DMS 273 (cell line): ENCODE data around the gene EVI5L.
"Not testable (repeated sequence)": the region's sequence is repeated elsewhere in the genome, so short reads cannot be mapped to it uniquely, and the experiment has no call there.

Source experiments
- DNase-seq: peaks from one replicate; lab custom pipeline; 2025; ENCODE audit not compliant: unreplicated experiment; lab: John Stamatoyannopoulos, UW

EVI5L gene

GRCh38 chr19:7829561-7830271, at the start of gene EVI5L:
Gene EVI5L (plus strand): TSS chr19:7830218. CDS start chr19:7846543, 16,325 bp downstream.
- DNase-seq: peak; percentile 100

- no peak for DNase-seq
These were observed 48.9 kb upstream of the EVI5L start for GRCh38 chr19:7781157-7781556.

- DNase-seq: peak; percentile 16
These were observed 46.0 kb upstream of the EVI5L start for GRCh38 chr19:7783991-7784423.

GRCh38 chr19:7784856-7785255, 45.2 kb upstream of the EVI5L start:
- no peak for DNase-seq

- DNase-seq: peak; percentile 19
These were observed 42.9 kb upstream of the EVI5L start for GRCh38 chr19:7787141-7787540.

- no peak for DNase-seq
These were observed 42.3 kb upstream of the EVI5L start for GRCh38 chr19:7787602-7788177.

GRCh38 chr19:7788178-7788932, 41.7 kb upstream of the EVI5L start:
- peak; percentile 23 for DNase-seq

GRCh38 chr19:7788933-7789323, 41.1 kb upstream of the EVI5L start:
- no peak for DNase-seq

GRCh38 chr19:7789447-7789846, 40.6 kb upstream of the EVI5L start:
- peak; percentile 31 for DNase-seq

GRCh38 chr19:7790416-7790815, 39.6 kb upstream of the EVI5L start:
- no peak for DNase-seq

- no peak for DNase-seq
These were observed 37.7 kb upstream of the EVI5L start for GRCh38 chr19:7792281-7792680.

- not testable (repeated sequence) for DNase-seq
These were observed 37.3 kb upstream of the EVI5L start for GRCh38 chr19:7792701-7793100.

GRCh38 chr19:7793493-7793892, 36.5 kb upstream of the EVI5L start:
- no peak for DNase-seq

- no peak for DNase-seq
These were observed 34.4 kb upstream of the EVI5L start for GRCh38 chr19:7795555-7796161.

- DNase-seq: peak; percentile 89
These were observed 30.2 kb upstream of the EVI5L start for GRCh38 chr19:7799640-7800355.

- peak; percentile 49 for DNase-seq
These were observed 28.9 kb upstream of the EVI5L start for GRCh38 chr19:7801020-7801570.

GRCh38 chr19:7806234-7806633, 23.8 kb upstream of the EVI5L start:
- DNase-seq: no peak

GRCh38 chr19:7806876-7807275, 23.1 kb upstream of the EVI5L start:
- DNase-seq: no peak

GRCh38 chr19:7808108-7808507, 21.9 kb upstream of the EVI5L start:
- no peak for DNase-seq

- DNase-seq: no peak
These were observed 18.0 kb upstream of the EVI5L start for GRCh38 chr19:7811989-7812388.

- no peak for DNase-seq
These were observed 14.7 kb upstream of the EVI5L start for GRCh38 chr19:7815325-7815724.
